Muscle of back (tissue), 11 donors: ENCODE data around the gene PIGN. TPM values are rescaled to one million over a fixed set of nuclear protein-coding genes. Genes with fewer than 3 reads are reported as not detected.
A peak's percentile ranks its signal among the peaks of the same experiment; 100 is the strongest.
"Not testable (repeated sequence)": the region's sequence is repeated elsewhere in the genome, so short reads cannot be mapped to it uniquely, and the experiment has no call there.

Experiments
- DNase-seq, 3 donors: peaks; one replicate each; pipeline versions ENCODE4 v3.0.0 to v3.0.0-alpha.2; 2013
- polyA plus RNA-seq, 10 donors: library from polyadenylated mRNA; unstranded; fragments of 120-200 nt; gene quantifications; one replicate each; pipeline ENCODE4 v1.2.1, GENCODE V29; 2013; ENCODE audit not compliant: insufficient read length in 10 of 10

The PIGN gene
- polyA plus RNA-seq, 10 donors, result 13.0 to 23.0 (median 20.1) TPM

GRCh38 chr18:62066102-62066818 lies 120.6 kb downstream of the PIGN start:
- no peak for DNase-seq

- DNase-seq, result no peak
These were observed 122.5 kb downstream of the PIGN start for GRCh38 chr18:62064361-62064760.

GRCh38 chr18:62061821-62062478 lies 124.9 kb downstream of the PIGN start:
- no peak for DNase-seq

GRCh38 chr18:62060820-62061219 lies 126.0 kb downstream of the PIGN start:
- no peak for DNase-seq

- DNase-seq, result no peak
These were observed 131.8 kb downstream of the PIGN start for GRCh38 chr18:62054929-62055498.

GRCh38 chr18:62048279-62048678 lies 138.6 kb downstream of the PIGN start:
- DNase-seq, result no peak

GRCh38 chr18:62045316-62045715 lies 141.5 kb downstream of the PIGN start:
- DNase-seq, result no peak

- peak in 1 of 3 donors; percentile 12 for DNase-seq
These were observed 142.3 kb downstream of the PIGN start for GRCh38 chr18:62044490-62045000.

GRCh38 chr18:62037989-62038778 lies 148.7 kb downstream of the PIGN start:
- peak in 2 of 3 donors; percentile 24 to 45 for DNase-seq

- no peak for DNase-seq
These were observed 149.7 kb downstream of the PIGN start for GRCh38 chr18:62037012-62037742.

GRCh38 chr18:62034286-62034685 lies 152.6 kb downstream of the PIGN start:
- DNase-seq, result not testable (repeated sequence)

GRCh38 chr18:62033756-62034155 lies 153.1 kb downstream of the PIGN start:
- no peak for DNase-seq

GRCh38 chr18:62033207-62033606 lies 153.6 kb downstream of the PIGN start:
- no peak for DNase-seq

GRCh38 chr18:62030091-62030985 lies 156.5 kb downstream of the PIGN start:
- DNase-seq, result no peak

- no peak for DNase-seq
These were observed 158.1 kb downstream of the PIGN start for GRCh38 chr18:62028715-62029114.

GRCh38 chr18:62027914-62028520 lies 158.8 kb downstream of the PIGN start:
- no peak for DNase-seq

- no peak for DNase-seq
These were observed 160.3 kb downstream of the PIGN start for GRCh38 chr18:62026586-62026985.

GRCh38 chr18:62024983-62025382 lies 161.9 kb downstream of the PIGN start:
- no peak for DNase-seq

GRCh38 chr18:62023536-62023935 lies 163.3 kb downstream of the PIGN start:
- DNase-seq, result no peak

- no peak for DNase-seq
These were observed 168.2 kb downstream of the PIGN start for GRCh38 chr18:62018759-62019041.
